Erythroblast (primary cell): ENCODE data around the gene IGFL4.
"Not testable (repeated sequence)": the region's sequence is repeated elsewhere in the genome, so short reads cannot be mapped to it uniquely, and the experiment has no call there.

Source experiments
- GATA1 ChIP-seq: IDR thresholded peaks from 2 replicates; pipeline ENCODE4 v1.6.1; 2011; ENCODE audit warnings: low read depth, mild to moderate bottlenecking, control low read depth, low read length, moderate library complexity
- POLR2A ChIP-seq: IDR thresholded peaks from 2 replicates; pipeline ENCODE4 v1.6.1; 2011; ENCODE audit warnings: mild to moderate bottlenecking, low read length

DNA sequence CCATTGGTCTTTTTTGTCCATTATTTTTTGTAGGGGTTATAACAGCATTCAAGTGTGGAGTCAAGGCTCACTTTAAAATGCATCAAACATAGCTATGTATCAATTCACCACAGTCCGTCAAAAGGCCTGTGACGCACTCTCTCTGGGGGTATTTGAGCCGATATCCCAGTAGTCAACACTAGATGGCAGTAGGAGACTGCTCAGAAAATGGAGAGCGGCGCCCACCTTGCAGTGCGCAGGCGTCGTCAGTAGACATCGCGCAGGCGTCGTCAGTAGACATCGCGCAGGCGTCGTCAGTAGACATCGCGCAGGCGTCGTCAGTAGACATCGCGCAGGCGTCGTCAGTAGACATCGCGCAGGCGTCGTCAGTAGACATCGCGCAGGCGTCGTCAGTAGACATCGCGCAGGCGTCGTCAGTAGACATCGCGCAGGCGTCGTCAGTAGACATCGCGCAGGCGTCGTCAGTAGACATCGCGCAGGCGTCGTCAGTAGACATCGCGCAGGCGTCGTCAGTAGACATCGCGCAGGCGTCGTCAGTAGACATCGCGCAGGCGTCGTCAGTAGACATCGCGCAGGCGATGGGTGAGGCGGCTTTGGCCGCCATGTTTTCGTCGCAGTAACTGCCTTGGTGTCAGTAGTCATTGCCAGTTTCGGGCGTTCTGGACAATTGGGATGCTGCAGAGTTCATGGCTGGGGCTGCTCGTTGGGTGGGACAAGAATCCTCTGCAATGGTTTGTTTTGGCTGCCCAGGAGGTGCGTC is 38.0 kb upstream of the IGFL4 start:
- TF ChIP-seq POLR2A, GATA1: not testable (repeated sequence)
